GM12801 (cell line): ENCODE data around the gene GLDC.

Experiments used
- CTCF ChIP-seq: IDR thresholded peaks from one replicate; pipeline ENCODE4 v1.5.1; 2011; ENCODE audit warnings: control low read depth; ENCODE audit not compliant: insufficient read length; ENCODE audit errors: extremely low read depth

The GLDC gene

GRCh38 chr9:6641056-6641455, 4.5 kb downstream of the GLDC start:
- TF ChIP-seq CTCF, result no peak

GRCh38 chr9:6640268-6641051, 5.1 kb downstream of the GLDC start:
- no peak for TF ChIP-seq CTCF

GRCh38 chr9:6639622-6640021, 5.9 kb downstream of the GLDC start:
- no peak for TF ChIP-seq CTCF

GRCh38 chr9:6634444-6634843, 11.1 kb downstream of the GLDC start:
- TF ChIP-seq CTCF, result no peak

GRCh38 chr9:6633378-6633777, 12.2 kb downstream of the GLDC start:
- TF ChIP-seq CTCF, result no peak

DNA sequence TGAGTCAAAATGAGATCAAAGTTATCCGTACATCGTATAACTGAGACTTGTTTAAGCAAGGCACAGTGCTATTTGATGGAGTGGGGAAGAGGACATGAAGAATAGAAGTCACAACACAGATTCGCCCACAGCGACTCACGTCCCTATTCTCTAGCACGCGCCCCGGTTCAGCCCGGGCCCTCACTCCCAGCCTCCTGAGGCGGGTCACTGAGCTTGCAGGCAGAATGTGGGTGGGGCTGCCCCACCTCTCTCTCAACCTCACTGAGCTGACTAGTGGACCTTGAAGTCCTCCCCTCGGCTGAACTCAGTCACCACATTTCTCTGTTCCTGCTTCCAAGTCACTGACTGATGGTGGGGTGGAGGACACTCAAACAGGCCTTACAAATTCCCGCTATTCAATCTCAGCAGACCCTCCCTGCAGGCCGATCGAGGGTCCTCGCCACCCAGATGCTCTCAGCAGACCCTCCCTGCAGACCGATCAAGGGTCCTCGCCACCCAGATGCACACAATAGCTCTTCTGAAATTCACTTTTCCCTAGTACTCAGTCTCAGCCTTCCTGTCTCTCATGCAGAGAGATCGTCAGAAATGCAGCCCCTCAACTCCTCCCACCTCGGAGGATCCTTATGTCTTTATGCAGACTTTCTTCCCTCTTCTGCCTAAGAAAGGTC, 12.9 kb downstream of the GLDC start:
- no peak for TF ChIP-seq CTCF

DNA sequence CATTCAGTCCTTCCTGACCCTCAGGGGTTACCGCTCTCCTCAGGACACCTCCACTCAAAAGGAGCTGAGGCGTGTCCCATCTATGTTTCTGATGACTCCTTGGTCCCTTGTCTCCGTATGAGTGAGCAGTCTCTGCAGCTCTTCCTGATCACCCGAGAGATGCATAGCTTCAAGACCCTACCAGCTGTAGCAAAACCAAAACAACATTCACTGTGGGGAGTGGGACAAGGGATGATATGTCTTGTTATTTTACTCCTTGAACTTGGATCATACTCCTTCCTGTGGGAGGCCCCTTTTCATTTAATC, 14.4 kb downstream of the GLDC start:
- no peak for TF ChIP-seq CTCF
